Liver (tissue), 3 donors: ENCODE results near the gene E2F7.

Experiments
- CTCF ChIP-seq: fragments of 150-350 bp; IDR thresholded peaks from 2 replicates; pipeline ENCODE4 v1.5.1; 2017; ENCODE audit warnings: improper control_type of control experiment, low read depth, low read length; ENCODE audit not compliant: missing input control
- FOXA2 ChIP-seq: IDR thresholded peaks from 2 replicates; pipeline ENCODE4 v1.6.1; 2016; ENCODE audit warnings: antibody characterized with exemption
- HNF4G ChIP-seq: IDR thresholded peaks from 2 replicates; pipeline ENCODE4 v1.6.1; 2016; ENCODE audit warnings: antibody characterized with exemption
- MAX ChIP-seq: IDR thresholded peaks from 2 replicates; pipeline ENCODE4 v1.6.1; 2016; ENCODE audit warnings: antibody characterized with exemption
- RAD21 ChIP-seq, 2 donors: IDR thresholded peaks; 2 replicates each; pipeline ENCODE4 v1.6.1; 2016; ENCODE audit warnings: antibody characterized with exemption in 2 of 2, mild to moderate bottlenecking in 2 of 2
- REST ChIP-seq: IDR thresholded peaks from 2 replicates; pipeline ENCODE4 v1.6.1; 2016; ENCODE audit warnings: antibody characterized with exemption, mild to moderate bottlenecking
- TAF1 ChIP-seq: conservative IDR thresholded peaks from 2 replicates; pipeline ENCODE4 v1.6.1; 2016; ENCODE audit warnings: antibody characterized with exemption, mild to moderate bottlenecking
- donor health status: healthy.
- donor health status: healthy.

GRCh38 chr12:77016606-77017005, 48.8 kb downstream of the E2F7 start:
- TF ChIP-seq CTCF (no peak), TAF1 (no peak), MAX (no peak), RAD21 (IDR thresholded peaks at IDR 0.05) (no peak), HNF4G (no peak), REST (no peak), FOXA2 (no peak)
